ENCODE data around the gene RNASE12.

- TF ChIP-seq, protein P1, sequence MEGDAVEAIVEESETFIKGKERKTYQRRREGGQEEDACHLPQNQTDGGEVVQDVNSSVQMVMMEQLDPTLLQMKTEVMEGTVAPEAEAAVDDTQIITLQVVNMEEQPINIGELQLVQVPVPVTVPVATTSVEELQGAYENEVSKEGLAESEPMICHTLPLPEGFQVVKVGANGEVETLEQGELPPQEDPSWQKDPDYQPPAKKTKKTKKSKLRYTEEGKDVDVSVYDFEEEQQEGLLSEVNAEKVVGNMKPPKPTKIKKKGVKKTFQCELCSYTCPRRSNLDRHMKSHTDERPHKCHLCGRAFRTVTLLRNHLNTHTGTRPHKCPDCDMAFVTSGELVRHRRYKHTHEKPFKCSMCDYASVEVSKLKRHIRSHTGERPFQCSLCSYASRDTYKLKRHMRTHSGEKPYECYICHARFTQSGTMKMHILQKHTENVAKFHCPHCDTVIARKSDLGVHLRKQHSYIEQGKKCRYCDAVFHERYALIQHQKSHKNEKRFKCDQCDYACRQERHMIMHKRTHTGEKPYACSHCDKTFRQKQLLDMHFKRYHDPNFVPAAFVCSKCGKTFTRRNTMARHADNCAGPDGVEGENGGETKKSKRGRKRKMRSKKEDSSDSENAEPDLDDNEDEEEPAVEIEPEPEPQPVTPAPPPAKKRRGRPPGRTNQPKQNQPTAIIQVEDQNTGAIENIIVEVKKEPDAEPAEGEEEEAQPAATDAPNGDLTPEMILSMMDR (IDR thresholded peaks at IDR 0.05; ENCODE audit: poor library complexity, severe bottlenecking), result no peak
- no peak for TF ChIP-seq EZH2 (IDR thresholded peaks at IDR 0.05; ENCODE audit: borderline replicate concordance, insufficient read depth, low read length, poor library complexity, severe bottlenecking)
- no peak for TF ChIP-seq REST (IDR thresholded peaks at IDR 0.05; ENCODE audit: borderline replicate concordance)
Measured at GRCh38 chr14:20615996-20616395, 24.8 kb upstream of the RNASE12 start.
